ENCODE measurements around the gene MAP3K15. TPM values are rescaled to one million over a fixed set of nuclear protein-coding genes. Genes with fewer than 3 reads are reported as not detected.
"Not testable (repeated sequence)": the region's sequence is repeated elsewhere in the genome, so short reads cannot be mapped to it uniquely, and the experiment has no call there.

Gene MAP3K15
- polyA plus RNA-seq, 1 donor (not counting 4 experiments of a cell fraction or from before 2014, with no cell fraction given) = 0.03 TPM

- Histone ChIP-seq H3K36me3 (ENCODE audit: control insufficient read depth in 2 of 2, extremely low read depth in 1 of 2, insufficient read depth in 2 of 2, low read length in 2 of 2) (no peaks in the 10 kb centered on the region), H3K27me3 (ENCODE audit: control insufficient read depth, extremely low read depth, insufficient read depth, low read length) (no peaks in the 10 kb centered on the region), H4K20me1 (ENCODE audit: control insufficient read depth, extremely low read depth, insufficient read depth, low read length) (no peaks in the 10 kb centered on the region), H3K9me1 (ENCODE audit: control insufficient read depth, extremely low read depth, insufficient read depth, low read length) (no peaks in the 10 kb centered on the region), H3K9ac (ENCODE audit: control insufficient read depth, extremely low read depth, insufficient read depth, low read length) (no peak overlapping the region), H3K4me2 (ENCODE audit: control insufficient read depth, extremely low read depth, insufficient read depth, low read depth, low read length) (no peak overlapping the region), H3K27ac (ENCODE audit: control insufficient read depth, insufficient read depth, low read length) (no peak overlapping the region), H3K4me3 (ENCODE audit: control insufficient read depth in 2 of 3, extremely low read depth in 1 of 3, insufficient read depth in 2 of 3, low read depth in 1 of 3, low read length in 3 of 3) (no peak overlapping the region), H3K9me3 (ENCODE audit: control insufficient read depth, low read depth, low read length) (no peaks in the 10 kb centered on the region), H2AFZ (ENCODE audit: control insufficient read depth, low read length) (no peak overlapping the region), H3K79me2 (ENCODE audit: control insufficient read depth, insufficient read depth, low read length) (no peaks in the 10 kb centered on the region), H3K4me1 (ENCODE audit: control insufficient read depth, extremely low read depth, insufficient read depth, low read length) (no peaks in the 10 kb centered on the region)
- dilution Hi-C loops (cut with MboI; ENCODE audit: extremely low pct_ligation_motif_present, low sequenced_read_pairs) = no loop called here
- FAIRE-seq (no peak), DNase-seq (ENCODE audit: low read depth, low spot score) (no peak)
- no peak for TF ChIP-seq EZH2 (IDR thresholded peaks at IDR 0.05; ENCODE audit: low read length)
- TF ChIP-seq CTCF (optimal IDR thresholded peaks at IDR 0.05 in 1 of 3, IDR thresholded peaks at IDR 0.05 in 1 of 3, conservative IDR thresholded peaks at IDR 0.05 in 1 of 3; ENCODE audit: extremely low read depth in 1 of 3, insufficient read depth in 2 of 3, low read length in 3 of 3) = no peak
Observed at GRCh38 chrX:19443869-19444526, 71.3 kb downstream of the MAP3K15 start.

GRCh38 chrX:19440713-19441112, 74.6 kb downstream of the MAP3K15 start:
- no peaks in the 10 kb centered on the region for H4K20me1 ChIP-seq (ENCODE audit: control insufficient read depth, extremely low read depth, insufficient read depth, low read length)
- no peaks in the 10 kb centered on the region for H3K4me1 ChIP-seq (ENCODE audit: control insufficient read depth, extremely low read depth, insufficient read depth, low read length)
- no peaks in the 10 kb centered on the region for H3K79me2 ChIP-seq (ENCODE audit: control insufficient read depth, insufficient read depth, low read length)
- H3K9ac ChIP-seq (ENCODE audit: control insufficient read depth, extremely low read depth, insufficient read depth, low read length) = no peak overlapping the region
- no peak overlapping the region for H2AFZ ChIP-seq (ENCODE audit: control insufficient read depth, low read length)
- H3K9me1 ChIP-seq (ENCODE audit: control insufficient read depth, extremely low read depth, insufficient read depth, low read length) = no peaks in the 10 kb centered on the region
- FAIRE-seq = no peak
- H3K9me3 ChIP-seq (ENCODE audit: control insufficient read depth, low read depth, low read length) = no peaks in the 10 kb centered on the region
- no peaks in the 10 kb centered on the region for H3K36me3 ChIP-seq (ENCODE audit: control insufficient read depth in 2 of 2, extremely low read depth in 1 of 2, insufficient read depth in 2 of 2, low read length in 2 of 2)
- H3K27ac ChIP-seq (ENCODE audit: control insufficient read depth, insufficient read depth, low read length) = no peak overlapping the region
- DNase-seq (ENCODE audit: low read depth, low spot score) = no peak
- H3K4me3 ChIP-seq (ENCODE audit: control insufficient read depth in 2 of 3, extremely low read depth in 1 of 3, insufficient read depth in 2 of 3, low read depth in 1 of 3, low read length in 3 of 3) = no peak overlapping the region
- H3K4me2 ChIP-seq (ENCODE audit: control insufficient read depth, extremely low read depth, insufficient read depth, low read depth, low read length) = no peak overlapping the region
- no peak for TF ChIP-seq CTCF (optimal IDR thresholded peaks at IDR 0.05 in 1 of 3, IDR thresholded peaks at IDR 0.05 in 1 of 3, conservative IDR thresholded peaks at IDR 0.05 in 1 of 3; ENCODE audit: extremely low read depth in 1 of 3, insufficient read depth in 2 of 3, low read length in 3 of 3)
- no peak for TF ChIP-seq EZH2 (IDR thresholded peaks at IDR 0.05; ENCODE audit: low read length)
- no peaks in the 10 kb centered on the region for H3K27me3 ChIP-seq (ENCODE audit: control insufficient read depth, extremely low read depth, insufficient read depth, low read length)
- dilution Hi-C loops (cut with MboI; ENCODE audit: extremely low pct_ligation_motif_present, low sequenced_read_pairs) = no loop called here

- FAIRE-seq = not testable (repeated sequence)
Observed at GRCh38 chrX:19422661-19423060, 92.6 kb downstream of the MAP3K15 start.

More at GRCh38 chrX:19422661-19423060, 92.6 kb downstream of the MAP3K15 start:
- dilution Hi-C loops (cut with MboI; ENCODE audit: extremely low pct_ligation_motif_present, low sequenced_read_pairs); H3K9ac ChIP-seq (ENCODE audit: control insufficient read depth, extremely low read depth, insufficient read depth, low read length); H4K20me1 ChIP-seq (ENCODE audit: control insufficient read depth, extremely low read depth, insufficient read depth, low read length); H3K4me1 ChIP-seq (ENCODE audit: control insufficient read depth, extremely low read depth, insufficient read depth, low read length); H3K27ac ChIP-seq (ENCODE audit: control insufficient read depth, insufficient read depth, low read length); H3K9me3 ChIP-seq (ENCODE audit: control insufficient read depth, low read depth, low read length); H3K4me3 ChIP-seq (ENCODE audit: control insufficient read depth in 2 of 3, extremely low read depth in 1 of 3, insufficient read depth in 2 of 3, low read depth in 1 of 3, low read length in 3 of 3); H3K9me1 ChIP-seq (ENCODE audit: control insufficient read depth, extremely low read depth, insufficient read depth, low read length); H2AFZ ChIP-seq (ENCODE audit: control insufficient read depth, low read length); H3K36me3 ChIP-seq (ENCODE audit: control insufficient read depth in 2 of 2, extremely low read depth in 1 of 2, insufficient read depth in 2 of 2, low read length in 2 of 2); H3K79me2 ChIP-seq (ENCODE audit: control insufficient read depth, insufficient read depth, low read length); H3K27me3 ChIP-seq (ENCODE audit: control insufficient read depth, extremely low read depth, insufficient read depth, low read length); DNase-seq (ENCODE audit: low read depth, low spot score); H3K4me2 ChIP-seq (ENCODE audit: control insufficient read depth, extremely low read depth, insufficient read depth, low read depth, low read length): not testable (repeated sequence)

All from keratinocyte (primary cell).